Dedifferentiated amniotic fluid mesenchymal stem cell (primary cell): ENCODE results near the gene BDKRB2.
"Not testable (repeated sequence)": the region's sequence is repeated elsewhere in the genome, so short reads cannot be mapped to it uniquely, and the experiment has no call there.

Experiments
- DNase-seq: peaks from one replicate; pipeline ENCODE4 v3.0.0-alpha.2; 2016; ENCODE audit errors: extremely low spot score

The BDKRB2 gene

DNA sequence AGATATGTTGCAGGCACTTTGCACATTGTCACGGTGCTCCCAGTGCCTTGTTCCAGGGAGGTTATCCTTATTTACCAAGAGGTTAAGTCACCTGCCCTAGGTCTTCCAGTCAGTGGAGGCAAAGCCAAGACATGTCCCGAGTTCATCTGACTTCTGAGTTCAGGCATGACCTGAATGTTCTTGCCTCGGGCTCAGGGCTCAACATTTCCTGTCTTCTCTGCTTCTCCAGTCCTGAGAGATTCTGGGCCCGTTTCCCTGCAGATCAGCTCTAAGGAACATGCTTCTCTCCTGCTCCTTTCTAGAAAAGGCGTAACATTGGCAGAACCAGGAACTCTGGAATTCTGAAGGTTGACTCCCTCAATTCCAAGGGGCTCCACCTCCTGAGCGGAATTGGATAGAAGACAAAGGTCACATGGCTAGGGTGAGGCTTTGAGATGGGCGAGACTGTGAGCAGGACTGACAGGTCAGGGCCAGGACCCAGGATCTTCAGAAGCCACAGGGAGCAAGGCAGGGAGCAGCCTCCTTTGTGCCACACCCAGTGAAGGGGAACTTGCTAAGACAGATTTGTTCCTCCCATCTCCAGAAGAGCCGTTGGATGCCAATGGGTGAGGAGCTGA, 19.9 kb downstream of the BDKRB2 start:
- no peak for DNase-seq

DNA sequence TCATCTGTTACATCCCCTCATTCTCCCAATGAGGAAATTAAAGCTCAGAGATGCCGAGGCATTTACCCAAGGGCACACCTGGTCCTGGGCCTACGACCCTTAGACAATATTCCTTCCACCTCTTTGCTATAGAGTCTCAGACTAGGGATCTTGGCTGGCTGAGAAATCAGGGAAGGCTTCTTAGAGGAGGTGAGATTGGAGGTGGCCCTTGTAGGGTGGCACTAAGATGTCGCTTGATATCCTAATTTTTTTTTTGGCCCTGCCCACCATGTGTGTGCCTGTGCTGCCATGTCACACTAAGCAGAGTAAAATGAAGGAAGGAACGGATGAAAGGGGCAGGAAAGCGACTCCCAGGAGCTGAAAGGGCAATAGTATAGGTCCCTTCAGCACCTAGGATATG, 20.6 kb downstream of the BDKRB2 start:
- no peak for DNase-seq

DNA sequence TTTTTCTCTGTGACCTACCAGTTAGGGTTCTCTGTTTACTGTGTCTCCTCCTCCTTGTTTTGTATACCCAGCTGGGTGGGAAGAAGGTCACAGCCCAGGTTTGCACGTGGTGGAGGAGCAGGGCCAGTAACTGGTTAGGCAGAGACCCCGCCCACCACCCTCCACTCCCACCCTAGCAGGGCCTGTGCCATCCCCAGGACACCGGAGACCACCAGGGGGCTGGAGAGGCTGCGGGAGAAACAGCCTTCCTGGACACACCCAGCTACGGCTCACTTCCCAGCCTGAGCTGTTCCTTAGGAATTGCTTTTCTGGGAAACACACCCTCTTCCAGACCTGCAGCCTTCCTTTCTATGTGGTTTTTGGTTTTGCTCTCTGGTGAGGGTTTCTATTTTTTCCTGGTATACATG, 21.1 kb downstream of the BDKRB2 start:
- DNase-seq = peak; percentile 19

DNA sequence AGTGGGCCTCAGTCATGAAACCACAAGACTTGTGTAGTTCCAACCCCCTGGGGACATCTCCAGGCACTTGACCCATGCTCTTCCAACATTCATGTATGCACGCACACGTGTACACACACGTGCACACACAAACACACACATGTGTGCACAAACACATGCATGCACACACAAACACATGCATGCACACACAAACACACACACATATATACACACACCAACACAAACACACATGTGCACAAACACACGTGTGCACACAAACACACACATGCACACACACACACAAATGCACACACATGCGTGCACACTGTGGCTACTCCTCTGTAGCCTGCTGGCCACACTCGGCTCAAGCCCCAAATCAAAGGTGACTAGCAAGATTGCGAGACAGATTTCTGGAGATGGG, 22.8 kb downstream of the BDKRB2 start:
- no peak for DNase-seq

DNA sequence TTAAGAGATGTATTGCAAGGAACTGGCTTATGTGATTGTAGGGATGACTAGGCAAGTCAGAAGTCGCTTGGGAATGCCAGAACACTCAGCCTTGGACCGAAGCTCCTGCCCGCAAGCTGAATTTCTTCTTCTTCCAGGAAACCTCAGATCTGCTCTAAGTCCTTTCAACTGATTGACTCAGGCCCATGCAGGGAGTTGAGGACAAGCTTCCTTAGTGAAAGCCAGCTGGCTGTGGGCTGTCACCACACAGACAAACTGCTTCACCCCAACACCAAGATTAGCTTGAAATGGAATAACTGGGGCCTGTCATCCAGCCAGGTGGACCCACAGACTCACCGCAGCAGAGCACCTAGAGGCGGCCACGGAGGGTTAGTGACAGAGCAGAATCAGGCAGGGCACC, 24.7 kb downstream of the BDKRB2 start:
- no peak for DNase-seq

DNA sequence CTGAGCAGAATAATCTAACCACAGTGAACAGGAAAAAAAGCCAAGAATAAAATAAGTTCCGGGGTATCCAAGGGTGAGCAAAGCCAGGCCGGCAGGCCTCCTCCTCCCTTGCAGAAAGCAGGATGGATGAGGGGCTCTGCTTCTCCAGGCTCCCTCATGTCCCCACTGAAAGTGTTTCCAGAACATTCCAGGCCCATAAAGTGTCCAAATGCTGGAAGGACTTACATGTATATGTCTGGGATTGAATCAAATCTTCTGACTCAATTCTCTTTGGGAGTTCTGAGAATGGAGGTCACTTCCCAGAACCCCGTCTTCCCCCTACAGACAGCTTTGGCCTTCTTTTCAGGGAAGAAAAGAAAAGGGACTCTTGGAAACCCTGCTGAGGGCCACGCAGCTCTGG, 26.4 kb downstream of the BDKRB2 start:
- no peak for DNase-seq

DNA sequence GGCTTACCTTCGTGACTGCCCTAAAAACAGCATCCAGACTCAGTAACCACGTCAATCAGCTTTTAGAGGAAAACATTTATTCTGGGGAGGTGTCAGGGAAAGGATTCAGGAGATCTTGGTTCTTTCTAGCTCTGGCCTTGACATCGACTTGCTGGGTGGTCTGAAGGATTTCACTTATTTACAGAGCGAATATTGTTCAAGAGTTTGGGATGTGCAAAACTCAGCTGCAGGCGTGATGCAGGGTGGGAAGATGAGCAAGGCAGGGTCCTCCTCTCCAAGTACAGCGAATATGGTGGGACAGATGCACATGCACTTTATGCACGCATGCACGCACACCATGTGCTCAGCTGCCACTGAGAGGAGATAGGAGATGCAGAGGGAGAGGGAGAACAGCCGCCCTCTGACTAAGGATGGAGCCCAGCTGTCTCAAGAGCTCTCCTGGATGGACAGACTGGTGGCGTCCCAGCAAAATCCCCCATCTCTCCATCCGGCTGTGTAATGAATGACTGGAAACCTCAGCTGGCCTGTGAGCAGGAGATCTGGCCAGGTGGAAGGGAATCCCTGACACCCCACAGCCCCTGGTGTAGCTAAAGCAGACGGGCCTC, 27.0 kb downstream of the BDKRB2 start:
- no peak for DNase-seq

DNA sequence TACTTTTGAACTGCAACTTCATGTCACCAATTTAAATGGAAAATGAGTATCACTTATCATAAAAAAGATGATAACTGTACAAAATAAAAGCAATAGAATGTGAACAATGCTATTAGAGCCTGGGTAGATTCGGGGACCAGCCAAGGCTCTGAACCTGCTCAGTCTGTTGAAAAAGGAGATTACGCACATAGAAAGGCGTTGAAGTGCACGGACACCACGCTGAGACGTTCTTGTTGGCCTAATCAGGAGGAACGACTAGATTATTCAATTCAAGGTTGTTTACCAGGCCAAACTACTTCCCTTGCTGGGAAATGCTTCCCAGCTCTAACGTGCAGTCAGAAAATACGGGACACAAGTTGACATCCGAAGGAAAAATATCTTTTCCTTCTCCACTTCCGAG, 27.9 kb downstream of the BDKRB2 start:
- DNase-seq = no peak

DNA sequence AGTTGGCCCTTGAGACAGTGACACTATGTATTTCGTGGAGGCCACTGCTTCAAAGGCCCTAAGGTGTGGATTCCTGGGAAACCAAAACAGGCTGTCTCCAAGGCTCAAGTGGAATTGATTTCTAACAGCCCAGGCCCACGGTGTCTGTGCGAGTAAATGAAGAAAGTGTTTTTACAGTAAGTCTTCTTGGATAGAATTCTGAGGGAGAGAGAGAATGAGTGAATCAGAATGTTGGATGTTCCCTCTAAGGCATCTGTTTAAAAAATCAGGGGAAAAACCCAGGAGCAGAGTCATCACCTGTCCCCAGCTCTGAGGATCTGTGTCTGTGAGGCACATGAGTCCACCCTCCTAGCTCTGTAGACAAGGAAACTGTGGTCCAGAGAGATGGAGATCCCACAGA, 29.0 kb downstream of the BDKRB2 start:
- DNase-seq = no peak

DNA sequence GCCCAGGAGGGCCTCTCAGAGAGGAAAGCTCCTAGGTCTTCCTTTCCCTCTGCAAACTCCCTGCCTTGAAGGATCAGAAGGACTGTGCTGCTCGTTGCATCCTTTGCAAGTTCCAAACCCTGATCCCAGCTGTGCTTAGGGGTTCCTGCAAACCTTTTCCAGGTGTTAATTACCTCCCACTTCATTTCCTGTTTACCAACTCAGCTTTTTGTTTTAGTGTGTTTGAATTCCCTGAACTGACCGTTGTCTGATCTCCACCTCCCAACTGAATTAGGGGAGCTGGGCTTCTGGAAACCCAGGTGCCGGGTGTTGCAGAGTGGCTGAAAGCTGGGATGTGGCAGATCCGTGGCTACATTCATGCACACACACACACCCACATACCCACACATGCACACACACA, 30.8 kb downstream of the BDKRB2 start:
- DNase-seq = no peak

DNA sequence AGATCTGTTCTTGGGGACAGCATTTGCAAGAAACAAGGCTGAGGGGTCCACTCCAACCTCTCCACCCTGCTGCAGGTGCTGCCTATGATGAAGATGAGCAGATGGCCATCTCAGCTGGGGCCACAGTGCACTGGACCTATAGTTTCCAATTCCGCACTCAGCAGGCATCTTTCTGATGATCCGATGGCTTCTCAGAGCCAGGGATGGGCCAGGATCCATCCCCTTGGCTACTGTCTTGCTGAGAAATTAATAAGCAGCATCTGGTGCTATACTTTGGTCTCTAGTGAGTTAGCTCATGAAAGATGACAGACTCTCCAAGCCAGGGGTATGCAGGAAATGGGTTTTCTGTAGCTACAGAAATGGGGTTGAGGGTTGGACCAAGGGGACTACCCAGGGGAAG, 33.0 kb downstream of the BDKRB2 start:
- no peak for DNase-seq

DNA sequence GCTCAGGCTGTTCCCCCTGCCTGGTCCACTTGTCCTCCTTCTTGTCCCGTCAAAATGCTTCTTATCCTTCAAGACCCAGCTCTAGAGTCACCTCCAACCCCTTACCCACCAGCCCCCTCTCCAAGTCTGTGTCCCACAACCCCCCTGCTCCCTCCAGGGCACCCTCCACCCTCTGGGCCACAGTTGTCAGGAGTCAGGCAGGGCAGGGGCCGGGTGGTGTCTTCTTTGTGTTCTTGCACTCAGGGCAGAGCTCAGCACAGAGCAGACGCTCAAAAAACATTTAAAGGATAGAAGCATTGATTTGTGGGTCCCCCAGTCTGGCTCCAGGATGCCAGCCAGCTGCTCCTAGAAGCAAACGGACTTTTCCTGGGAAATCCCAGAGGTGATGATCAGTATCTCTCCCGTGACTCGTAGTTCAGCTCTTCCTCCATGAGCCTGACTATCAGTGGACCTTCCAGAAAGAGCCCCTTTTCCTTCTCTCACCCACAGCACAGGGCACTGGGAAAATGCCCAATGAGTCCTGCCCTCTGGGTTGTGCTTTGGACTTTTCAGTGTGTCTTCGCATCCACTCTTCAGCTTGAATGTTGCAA, 34.1 kb downstream of the BDKRB2 start:
- no peak for DNase-seq

DNA sequence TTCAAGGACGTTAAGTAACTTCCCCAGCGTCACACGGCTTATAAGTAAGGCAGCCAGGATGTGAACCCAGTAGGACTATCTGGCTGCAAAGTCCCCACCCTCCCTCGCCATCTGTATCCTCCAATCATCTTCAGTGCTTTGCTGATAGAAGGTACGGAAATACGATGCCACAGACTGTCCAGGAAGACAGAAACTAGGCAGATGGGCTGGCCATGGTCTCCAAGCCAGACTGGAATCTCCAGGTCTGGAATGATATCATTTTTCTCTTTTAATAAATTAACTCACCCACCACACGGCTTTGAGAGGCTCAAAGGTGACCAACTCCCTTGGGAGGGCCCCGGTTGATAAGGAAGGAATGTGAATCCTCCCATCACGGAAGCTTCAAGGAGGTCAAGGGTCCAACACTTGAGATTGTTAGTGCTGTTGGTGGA, 35.1 kb downstream of the BDKRB2 start:
- no peak for DNase-seq

DNA sequence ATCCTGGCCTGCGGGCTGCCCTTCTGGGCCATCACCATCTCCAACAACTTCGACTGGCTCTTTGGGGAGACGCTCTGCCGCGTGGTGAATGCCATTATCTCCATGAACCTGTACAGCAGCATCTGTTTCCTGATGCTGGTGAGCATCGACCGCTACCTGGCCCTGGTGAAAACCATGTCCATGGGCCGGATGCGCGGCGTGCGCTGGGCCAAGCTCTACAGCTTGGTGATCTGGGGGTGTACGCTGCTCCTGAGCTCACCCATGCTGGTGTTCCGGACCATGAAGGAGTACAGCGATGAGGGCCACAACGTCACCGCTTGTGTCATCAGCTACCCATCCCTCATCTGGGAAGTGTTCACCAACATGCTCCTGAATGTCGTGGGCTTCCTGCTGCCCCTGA, 36.0 kb downstream of the BDKRB2 start:
- DNase-seq = no peak

DNA sequence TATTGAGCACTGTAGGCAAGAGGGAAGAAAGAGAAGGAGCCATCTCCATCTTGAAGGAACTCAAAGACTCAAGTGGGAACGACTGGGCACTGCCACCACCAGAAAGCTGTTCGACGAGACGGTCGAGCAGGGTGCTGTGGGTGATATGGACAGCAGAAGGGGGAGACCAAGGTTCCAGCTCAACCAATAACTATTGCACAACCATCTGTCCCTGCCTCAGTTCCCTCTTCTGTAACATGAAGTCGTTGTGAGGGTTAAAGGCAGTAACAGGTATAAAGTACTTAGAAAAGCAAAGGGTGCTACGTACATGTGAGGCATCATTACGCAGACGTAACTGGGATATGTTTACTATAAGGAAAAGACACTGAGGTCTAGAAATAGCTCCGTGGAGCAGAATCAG, 37.5 kb downstream of the BDKRB2 start:
- no peak for DNase-seq

DNA sequence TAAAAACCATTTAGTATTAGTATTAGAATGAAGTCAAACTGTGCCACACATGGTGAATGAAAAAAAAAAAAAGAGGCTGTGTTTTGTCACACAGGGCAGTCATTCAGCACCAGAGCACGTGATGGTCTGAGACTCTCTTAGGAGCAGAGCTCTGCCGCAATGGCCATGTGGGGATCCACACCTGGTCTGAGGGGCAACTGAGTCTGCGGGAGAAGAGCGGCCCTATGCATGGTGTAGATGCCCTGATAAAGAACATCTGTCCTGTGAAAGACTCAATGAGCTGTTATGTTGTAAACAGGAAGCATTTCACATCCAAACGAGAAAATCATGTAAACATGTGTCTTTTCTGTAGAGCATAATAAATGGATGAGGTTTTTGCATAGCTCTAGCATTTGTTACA, 39.1 kb downstream of the BDKRB2 start:
- no peak for DNase-seq

DNA sequence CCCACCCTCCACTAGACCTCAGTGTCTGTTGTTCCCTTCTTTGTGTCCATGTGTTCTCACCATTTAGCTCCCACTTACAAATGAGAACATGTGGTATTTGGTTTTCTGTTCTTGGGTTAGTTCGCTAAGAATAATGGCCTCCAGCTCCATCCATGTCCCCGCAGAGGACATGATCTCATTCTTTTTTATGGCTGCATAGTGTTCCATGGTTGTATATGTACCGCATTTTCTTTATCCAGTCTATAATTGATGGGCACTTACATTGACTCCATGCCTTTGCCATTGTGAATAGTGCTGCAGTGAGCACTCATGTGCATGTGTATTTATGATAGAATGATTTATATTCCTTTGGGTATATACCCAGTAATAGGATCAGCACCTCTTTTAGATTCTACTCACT, 40.4 kb downstream of the BDKRB2 start:
- not testable (repeated sequence) for DNase-seq

DNA sequence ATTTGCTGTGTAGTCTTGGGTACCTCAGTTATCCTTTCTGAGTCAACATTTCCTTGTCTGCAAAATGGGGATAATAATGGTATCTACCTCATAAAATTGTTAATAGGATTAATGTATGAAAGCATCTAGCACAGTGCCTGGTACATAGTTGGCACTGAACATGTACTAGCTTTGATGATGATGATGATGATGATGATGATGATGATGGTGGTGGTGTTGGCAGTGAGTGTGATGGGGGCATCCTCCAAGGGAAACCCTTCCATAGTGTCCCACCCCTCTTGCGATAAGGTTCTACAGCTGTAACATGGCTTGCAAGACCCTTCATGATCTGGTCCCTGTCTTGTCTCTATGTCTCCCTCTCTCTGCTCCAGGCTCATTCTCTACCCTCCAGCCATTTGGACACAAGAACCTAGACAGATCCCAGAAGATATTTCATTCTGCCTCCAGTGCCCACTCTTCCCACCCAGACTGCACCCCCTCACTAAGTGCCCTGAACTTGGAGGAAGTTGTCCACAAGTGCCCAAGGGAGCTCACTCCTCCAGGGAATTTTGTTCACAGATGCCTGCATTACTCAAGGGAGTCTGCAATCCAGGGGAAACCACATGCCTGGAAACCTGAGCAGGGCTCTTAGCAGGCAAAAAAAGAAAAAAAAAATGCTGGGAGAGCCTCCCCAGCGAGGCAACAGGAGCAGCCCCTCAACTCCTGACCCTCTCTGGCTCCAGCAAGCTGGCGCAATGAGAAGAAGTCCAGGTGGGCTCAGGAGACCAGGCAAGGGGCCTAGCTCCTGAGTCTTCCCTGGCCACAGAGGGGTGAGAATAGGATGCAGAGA, 41.3 kb downstream of the BDKRB2 start:
- peak; percentile 41 for DNase-seq

DNA sequence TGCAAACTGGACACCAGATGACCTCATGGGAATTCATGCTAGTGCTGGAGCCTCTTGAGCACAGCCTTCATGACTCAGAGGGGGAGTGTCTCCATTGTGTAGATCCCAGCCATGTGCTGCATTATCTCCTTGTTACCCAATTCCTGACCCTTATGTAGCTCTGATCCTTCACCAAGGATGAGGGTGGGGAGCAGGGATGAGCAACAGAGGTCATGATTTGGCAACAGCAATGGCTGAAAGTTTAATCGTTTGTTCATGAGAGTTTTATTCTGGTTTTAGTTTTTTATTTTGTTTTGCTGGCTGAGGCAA, 41.9 kb downstream of the BDKRB2 start:
- peak; percentile 92 for DNase-seq

DNA sequence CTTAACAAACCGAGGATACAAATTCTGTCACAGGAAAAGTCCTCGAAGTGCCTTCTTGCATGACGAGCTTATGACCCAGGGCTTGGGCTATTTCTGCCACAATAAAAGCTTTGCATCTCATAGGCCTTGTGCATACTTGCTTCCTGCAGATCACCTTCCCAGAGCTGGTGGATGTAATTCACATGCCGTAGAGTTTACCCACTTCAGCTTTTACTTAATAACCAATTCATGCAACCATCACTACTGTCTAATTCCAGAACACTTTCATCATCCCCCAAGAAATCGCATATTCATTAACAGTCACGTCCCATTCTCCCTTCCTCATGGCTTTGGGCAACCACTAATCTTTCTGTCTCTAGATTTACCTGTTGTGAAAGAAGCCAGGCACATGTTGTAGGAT, 42.4 kb downstream of the BDKRB2 start:
- no peak for DNase-seq

DNA sequence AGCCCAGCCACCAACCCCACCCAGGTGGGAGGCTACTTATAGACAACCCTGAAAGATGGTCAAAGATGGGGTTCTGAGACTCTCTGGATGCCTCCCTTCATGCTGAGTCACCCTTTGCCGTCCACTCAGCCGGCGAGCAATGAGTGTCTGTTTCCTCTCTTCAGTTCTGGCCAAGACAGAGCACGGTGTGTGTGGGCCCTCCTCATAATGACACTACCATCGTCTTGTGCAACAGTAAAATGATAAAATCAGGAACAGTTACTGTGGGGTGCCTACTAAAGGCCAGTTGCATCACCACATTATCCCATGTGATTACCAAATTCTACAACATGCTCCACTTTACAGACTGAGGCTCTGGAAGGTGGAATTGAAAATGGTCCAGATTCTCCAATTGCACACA, 44.4 kb downstream of the BDKRB2 start:
- peak; percentile 70 for DNase-seq

DNA sequence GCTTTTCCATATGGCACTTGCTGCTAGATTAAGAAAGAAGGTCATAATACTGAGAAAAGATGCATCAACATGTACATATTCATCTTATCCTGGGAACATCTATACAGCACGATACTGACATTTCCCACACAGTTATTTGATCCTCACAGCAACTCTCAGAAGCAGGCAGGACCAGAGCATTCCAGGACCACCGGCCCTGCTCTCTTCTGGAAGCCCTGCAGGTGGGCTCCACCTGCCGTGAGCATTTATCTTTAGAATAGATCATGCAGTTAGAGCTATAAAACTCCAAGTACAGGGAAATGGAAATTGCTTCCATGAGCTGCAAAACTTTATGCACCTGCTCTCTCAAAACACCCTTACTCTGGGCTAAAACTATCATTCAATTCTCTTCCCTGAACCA, 45.8 kb downstream of the BDKRB2 start:
- no peak for DNase-seq

DNA sequence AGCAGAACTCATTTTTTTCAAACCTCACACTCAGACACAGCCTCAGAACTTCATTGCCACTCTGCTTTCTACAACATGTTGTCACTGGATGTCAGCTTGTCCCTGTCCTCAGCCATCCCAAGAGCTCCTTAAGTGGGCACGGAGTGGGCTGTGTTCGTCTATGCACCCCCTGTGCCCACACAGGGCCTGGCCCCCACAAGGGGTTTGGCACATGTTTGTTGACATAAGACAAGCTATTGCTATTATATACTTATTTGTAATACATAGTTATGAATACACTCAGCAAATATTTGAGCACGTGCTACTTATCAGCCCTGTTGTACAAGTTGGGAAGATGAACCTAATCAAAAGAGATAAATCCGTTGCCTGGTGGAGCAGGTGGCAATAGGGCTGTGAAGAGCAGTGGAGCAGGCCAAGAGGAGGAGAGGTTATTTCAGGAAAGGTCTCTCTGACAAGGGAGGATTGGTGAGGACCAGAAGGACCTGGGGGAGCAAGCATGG, 47.1 kb downstream of the BDKRB2 start:
- DNase-seq = no peak
